Prostate gland (tissue), 2 donors: ENCODE results near the gene FIBP.

Experiments used
- POLR2A ChIP-seq: fragments of 450-650 bp; IDR thresholded peaks from one replicate; pipeline ENCODE4 v1.6.1; 2016; ENCODE audit warnings: antibody characterized with exemption, mild to moderate bottlenecking
- POLR2AphosphoS5 ChIP-seq: sonication (generic); formaldehyde crosslinking; IDR thresholded peaks from one replicate; pipeline ENCODE4 v1.6.1; 2017; ENCODE audit warnings: antibody characterized with exemption
- TF ChIP-seq, protein P1 (sequence below), 4 experiments: fragments of 200-600 bp in 2 of 4; fragments of 450-650 bp in 2 of 4; sonication (generic) in 2 of 4; IDR thresholded peaks; 1 replicate in 3 of 4; 2 replicates in 1 of 4; pipeline ENCODE4 v1.5.1; 2016 to 2019; ENCODE audit warnings: antibody characterized with exemption in 4 of 4, mild to moderate bottlenecking in 2 of 4, moderate library complexity in 2 of 4

GRCh38 chr11:65850217-65851082 is 37.8 kb downstream of the FIBP start:
- TF ChIP-seq, protein P1, sequence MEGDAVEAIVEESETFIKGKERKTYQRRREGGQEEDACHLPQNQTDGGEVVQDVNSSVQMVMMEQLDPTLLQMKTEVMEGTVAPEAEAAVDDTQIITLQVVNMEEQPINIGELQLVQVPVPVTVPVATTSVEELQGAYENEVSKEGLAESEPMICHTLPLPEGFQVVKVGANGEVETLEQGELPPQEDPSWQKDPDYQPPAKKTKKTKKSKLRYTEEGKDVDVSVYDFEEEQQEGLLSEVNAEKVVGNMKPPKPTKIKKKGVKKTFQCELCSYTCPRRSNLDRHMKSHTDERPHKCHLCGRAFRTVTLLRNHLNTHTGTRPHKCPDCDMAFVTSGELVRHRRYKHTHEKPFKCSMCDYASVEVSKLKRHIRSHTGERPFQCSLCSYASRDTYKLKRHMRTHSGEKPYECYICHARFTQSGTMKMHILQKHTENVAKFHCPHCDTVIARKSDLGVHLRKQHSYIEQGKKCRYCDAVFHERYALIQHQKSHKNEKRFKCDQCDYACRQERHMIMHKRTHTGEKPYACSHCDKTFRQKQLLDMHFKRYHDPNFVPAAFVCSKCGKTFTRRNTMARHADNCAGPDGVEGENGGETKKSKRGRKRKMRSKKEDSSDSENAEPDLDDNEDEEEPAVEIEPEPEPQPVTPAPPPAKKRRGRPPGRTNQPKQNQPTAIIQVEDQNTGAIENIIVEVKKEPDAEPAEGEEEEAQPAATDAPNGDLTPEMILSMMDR (IDR thresholded peaks at IDR 0.05) = no peak
- TF ChIP-seq POLR2AphosphoS5 = no peak
- TF ChIP-seq POLR2A = no peak
